Heart left ventricle (tissue), 13 donors: ENCODE measurements around the gene HS1BP3.

ENCODE experiments used
- CTCF ChIP-seq, 12 donors: fragments of 200-600 bp; sonication (generic) in 4 of 12; IDR thresholded peaks; one replicate each; pipeline versions ENCODE4 v1.5.0 to v1.8.0; 2018 to 2022; ENCODE audit warnings: antibody characterized with exemption in 12 of 12, mild to moderate bottlenecking in 5 of 12
- POLR2A ChIP-seq, 2 donors: fragments of 450-650 bp; IDR thresholded peaks; one replicate each; pipeline ENCODE4 v1.6.1; 2017; ENCODE audit warnings: antibody characterized with exemption in 2 of 2, mild to moderate bottlenecking in 2 of 2, moderate library complexity in 2 of 2
- donor health status: ischemic (EF 13 %, LVEDD 7.1; RV severe dilation, severe dysfunction).
- donor health status: DM: no; HTN: yes; CAD: no.
- donor health status: DM: no; HTN: no; CAD: no.
- donor health status: ischemic (EF 25% LVEDD 6.9; RV normal size, moderate dysfunction).
- donor health status: ischemic (EF 25% LVEDD 5.7; RV mildly dilated, moderate dysfunction).
- donor health status: ischemic (EF 35%, LVEDD 5.7; RV mildly dilated, moderate dysfunction).
- donor health status: nonischemic (EF 11% LVEDD 7.7; RV severe dilation, severe dysfunction).
- donor health status: DM: yes; HTN: yes; CAD: no.
- donor health status: PGD.
- donor health status: ischemic (EF 29% LVEDD 5.4; RV normal size, mild dysfunction).
- donor health status: nonischemic (EF 23%, LVEDD 6.1; RV moderate dilation, normal function).

GRCh38 chr2:20660506-20661420 lies 9.9 kb upstream of the HS1BP3 start:
- TF ChIP-seq CTCF (IDR thresholded peaks at IDR 0.05): no peak
- TF ChIP-seq POLR2A (IDR thresholded peaks at IDR 0.05): no peak
